LNCaP clone FGC (cell line): ENCODE measurements around the gene FCHO1.
A peak's percentile ranks its signal among the peaks of the same experiment; 100 is the strongest.

Experiments
- DNase-seq: peaks from one replicate; pipeline ENCODE4 v3.0.0-alpha.2; 2011; ENCODE audit warnings: low read depth
- H3K4me3 ChIP-seq: 2 replicates; pipeline ENCODE4 v1.5.1; 2011; ENCODE audit warnings: mild to moderate bottlenecking, low read depth, low read length, control low read depth
- TF ChIP-seq, protein P1 (sequence below): IDR thresholded peaks from 2 replicates; pipeline ENCODE4 v1.5.1; 2012; ENCODE audit warnings: mild to moderate bottlenecking; ENCODE audit not compliant: control insufficient read depth, insufficient read depth; ENCODE audit errors: extremely low read depth

FCHO1 gene, protein sequence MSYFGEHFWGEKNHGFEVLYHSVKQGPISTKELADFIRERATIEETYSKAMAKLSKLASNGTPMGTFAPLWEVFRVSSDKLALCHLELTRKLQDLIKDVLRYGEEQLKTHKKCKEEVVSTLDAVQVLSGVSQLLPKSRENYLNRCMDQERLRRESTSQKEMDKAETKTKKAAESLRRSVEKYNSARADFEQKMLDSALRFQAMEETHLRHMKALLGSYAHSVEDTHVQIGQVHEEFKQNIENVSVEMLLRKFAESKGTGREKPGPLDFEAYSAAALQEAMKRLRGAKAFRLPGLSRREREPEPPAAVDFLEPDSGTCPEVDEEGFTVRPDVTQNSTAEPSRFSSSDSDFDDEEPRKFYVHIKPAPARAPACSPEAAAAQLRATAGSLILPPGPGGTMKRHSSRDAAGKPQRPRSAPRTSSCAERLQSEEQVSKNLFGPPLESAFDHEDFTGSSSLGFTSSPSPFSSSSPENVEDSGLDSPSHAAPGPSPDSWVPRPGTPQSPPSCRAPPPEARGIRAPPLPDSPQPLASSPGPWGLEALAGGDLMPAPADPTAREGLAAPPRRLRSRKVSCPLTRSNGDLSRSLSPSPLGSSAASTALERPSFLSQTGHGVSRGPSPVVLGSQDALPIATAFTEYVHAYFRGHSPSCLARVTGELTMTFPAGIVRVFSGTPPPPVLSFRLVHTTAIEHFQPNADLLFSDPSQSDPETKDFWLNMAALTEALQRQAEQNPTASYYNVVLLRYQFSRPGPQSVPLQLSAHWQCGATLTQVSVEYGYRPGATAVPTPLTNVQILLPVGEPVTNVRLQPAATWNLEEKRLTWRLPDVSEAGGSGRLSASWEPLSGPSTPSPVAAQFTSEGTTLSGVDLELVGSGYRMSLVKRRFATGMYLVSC

DNA sequence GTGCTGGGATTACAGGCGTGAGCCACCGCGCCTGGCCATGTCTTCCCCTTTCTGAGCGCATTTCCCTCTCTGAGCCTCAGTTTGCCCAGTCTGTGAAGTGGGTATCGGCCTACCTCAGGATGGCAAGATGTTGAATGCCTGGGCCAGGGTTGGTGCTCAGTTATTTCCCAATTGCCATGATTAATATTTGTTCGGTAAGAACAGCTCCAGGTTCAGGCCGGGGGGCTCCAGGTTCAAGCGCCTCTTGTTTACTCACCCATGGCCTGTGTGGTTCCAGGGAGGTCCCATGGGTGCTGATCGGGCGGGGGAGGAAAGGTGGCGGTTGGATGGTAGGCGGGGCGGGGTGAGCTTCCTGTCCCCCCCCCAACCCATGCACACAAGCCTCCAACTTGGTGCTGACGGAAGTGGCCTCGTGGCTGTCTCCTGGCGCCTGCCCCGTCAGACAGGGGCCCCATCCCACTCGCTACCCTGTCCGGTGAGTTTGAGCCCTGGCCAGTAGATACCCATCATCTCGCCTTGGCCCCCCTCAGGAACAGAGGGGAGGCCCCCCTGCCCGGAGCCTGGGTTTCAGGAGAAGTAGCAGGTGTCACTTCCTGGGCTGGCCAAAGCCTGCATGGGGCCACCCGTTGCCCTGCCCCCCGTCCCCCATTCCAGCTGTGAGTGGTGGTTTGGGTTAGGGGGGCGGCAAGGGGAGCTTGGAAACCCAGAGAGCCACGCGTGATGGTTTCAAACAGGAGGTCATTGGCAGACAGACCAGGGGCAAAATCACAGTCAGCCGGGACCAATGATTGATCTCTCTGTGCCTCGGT lies at the start of gene FCHO1:
FCHO1 (plus strand) TSS at position 375 of the 809 bp plus-strand sequence. CDS start 3,688 bp downstream, outside the sequence.
- TF ChIP-seq, protein P1, sequence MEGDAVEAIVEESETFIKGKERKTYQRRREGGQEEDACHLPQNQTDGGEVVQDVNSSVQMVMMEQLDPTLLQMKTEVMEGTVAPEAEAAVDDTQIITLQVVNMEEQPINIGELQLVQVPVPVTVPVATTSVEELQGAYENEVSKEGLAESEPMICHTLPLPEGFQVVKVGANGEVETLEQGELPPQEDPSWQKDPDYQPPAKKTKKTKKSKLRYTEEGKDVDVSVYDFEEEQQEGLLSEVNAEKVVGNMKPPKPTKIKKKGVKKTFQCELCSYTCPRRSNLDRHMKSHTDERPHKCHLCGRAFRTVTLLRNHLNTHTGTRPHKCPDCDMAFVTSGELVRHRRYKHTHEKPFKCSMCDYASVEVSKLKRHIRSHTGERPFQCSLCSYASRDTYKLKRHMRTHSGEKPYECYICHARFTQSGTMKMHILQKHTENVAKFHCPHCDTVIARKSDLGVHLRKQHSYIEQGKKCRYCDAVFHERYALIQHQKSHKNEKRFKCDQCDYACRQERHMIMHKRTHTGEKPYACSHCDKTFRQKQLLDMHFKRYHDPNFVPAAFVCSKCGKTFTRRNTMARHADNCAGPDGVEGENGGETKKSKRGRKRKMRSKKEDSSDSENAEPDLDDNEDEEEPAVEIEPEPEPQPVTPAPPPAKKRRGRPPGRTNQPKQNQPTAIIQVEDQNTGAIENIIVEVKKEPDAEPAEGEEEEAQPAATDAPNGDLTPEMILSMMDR = no peak
- H3K4me3 ChIP-seq = no peak within 1 kb of the TSS
- no peak for DNase-seq

DNA sequence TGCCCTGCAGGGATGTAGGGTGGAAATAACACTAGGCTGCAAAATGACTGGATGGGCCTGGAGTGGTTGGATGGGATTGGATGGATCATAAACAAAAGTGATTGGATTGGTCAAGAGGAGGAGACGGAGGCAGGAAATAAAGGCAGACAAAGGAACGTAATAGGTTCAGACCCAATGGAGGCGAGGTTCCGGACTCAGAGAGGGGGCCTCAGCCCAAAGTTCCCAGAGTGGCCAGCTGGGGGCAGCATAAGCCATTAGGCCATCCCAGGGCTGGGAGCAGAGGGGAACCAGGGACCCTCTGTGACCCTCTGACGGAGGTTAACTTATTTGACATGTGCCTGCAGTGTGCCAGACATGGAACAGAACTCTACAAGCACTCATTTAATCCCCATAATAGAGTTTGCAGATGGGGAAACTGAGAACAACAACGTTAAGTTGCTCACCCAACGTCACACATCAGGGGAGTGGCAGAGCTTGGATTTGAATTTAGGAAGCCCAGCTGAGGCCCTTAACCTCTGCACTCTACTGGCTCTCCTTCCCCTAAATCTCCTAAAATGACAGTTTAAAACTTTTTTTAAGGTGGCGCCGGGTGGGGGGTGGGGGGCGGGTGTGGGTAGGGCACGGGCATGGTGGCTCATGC lies 47.3 kb upstream of the FCHO1 start:
- DNase-seq = no peak
- TF ChIP-seq, protein P1 = peak; percentile 47
- no peak overlapping the region for H3K4me3 ChIP-seq

DNA sequence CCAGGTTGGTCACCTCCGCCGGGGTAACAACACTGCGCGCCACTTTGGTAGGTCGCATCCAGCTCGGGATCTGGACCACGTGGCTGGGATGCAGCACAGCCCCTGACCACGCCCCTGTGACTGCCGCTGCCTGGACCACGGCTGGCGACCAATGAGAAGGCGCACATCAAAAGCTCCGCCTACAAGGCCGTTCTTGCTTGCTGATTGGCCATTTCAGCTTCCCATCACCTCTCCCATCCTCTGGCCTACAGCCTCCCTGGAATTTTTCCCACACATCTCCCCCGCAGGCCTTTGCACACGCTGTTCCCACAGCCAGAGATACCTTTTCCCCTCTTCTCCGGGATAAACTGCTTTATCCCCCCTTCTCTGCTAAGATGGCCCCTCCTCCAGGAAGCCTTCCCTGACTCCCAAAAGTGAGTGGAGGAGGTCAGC lies 44.5 kb upstream of the FCHO1 start:
- no peak overlapping the region for H3K4me3 ChIP-seq
- no peak for DNase-seq

DNA sequence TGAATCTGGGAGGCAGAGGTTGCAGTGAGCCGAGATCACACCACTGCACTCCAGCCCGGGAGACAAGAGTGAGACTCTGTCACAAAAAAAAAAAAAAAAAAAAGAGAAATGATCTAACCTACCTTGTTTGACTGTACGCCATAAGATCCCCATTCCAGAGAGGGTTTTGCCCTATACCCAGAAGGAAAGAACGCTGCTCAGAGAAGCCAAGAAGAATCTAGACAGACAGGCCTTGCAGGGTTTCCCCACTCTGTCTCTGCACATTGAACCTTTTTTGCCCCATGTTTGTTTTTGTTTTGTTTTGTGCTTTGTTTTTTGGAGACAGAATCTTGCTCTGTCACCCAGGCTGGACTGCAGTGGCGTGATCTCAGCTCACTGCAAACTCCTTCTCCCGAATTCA lies 39.4 kb upstream of the FCHO1 start:
- DNase-seq = no peak
- TF ChIP-seq, protein P1 = no peak
- H3K4me3 ChIP-seq = no peak overlapping the region

More for the DNA sequence above, 44.5 kb upstream of the FCHO1 start:
- TF ChIP-seq, protein P1 = no peak

DNA sequence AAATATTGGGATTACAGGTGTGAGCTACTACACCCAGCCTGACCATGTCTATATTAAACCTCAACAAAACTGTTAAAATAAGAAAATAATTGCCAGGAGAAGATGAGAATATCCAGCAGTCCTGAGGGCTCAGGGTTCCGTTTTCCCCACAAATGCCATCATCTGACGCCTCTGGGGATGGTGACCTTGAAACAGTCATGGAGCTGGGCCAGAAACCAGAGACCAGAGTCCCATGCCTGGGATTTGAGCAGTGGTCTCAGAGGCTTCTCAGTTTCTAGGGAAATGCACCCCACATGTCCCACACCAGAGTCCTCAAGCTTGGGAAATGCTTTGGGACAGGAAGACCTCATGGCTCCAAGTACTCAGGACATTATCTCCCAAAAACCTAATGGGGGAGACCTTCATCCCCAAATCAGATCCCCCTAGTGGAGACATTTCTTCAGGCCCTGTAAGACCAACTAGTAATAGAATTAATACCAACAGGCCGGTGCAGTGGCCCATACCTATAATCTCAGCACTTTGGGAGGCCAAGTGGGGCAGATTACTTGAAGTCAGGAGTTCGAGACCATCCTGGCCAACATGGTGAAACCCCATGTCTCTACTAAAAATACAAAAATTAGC lies 34.9 kb upstream of the FCHO1 start:
- no peak for DNase-seq
- TF ChIP-seq, protein P1 = no peak
- H3K4me3 ChIP-seq = no peak overlapping the region
